Central memory CD8-positive, alpha-beta T cell (primary cell): ENCODE results near the gene COQ8B.
A peak's percentile ranks its signal among the peaks of the same experiment; 100 is the strongest.

Experiments
- ATAC-seq: fragments of 150-1000 bp; cut with Tn5 transposase; replicated peaks from 2 replicates; pipeline ENCODE4 v1.10.0; 2022; ENCODE audit warnings: mild to moderate bottlenecking, moderate FRiP score, moderate number of reproducible peaks; ENCODE audit not compliant: poor library complexity, severe bottlenecking; ENCODE audit errors: extremely low read depth
- DNase-seq, 2 donors: peaks; one replicate each; pipeline ENCODE4 v3.0.0; 2021; ENCODE audit warnings: low spot score in 2 of 2
- H3K27ac Mint-ChIP-seq: one replicate; pipeline ENCODE4 v1.8.0; 2022; ENCODE audit warnings: low read depth, mild to moderate bottlenecking, moderate library complexity, mixed read lengths
- H3K27me3 Mint-ChIP-seq: one replicate; pipeline ENCODE4 v1.8.0; 2022; ENCODE audit warnings: mixed read lengths
- H3K36me3 Mint-ChIP-seq: one replicate; pipeline ENCODE4 v1.8.0; 2022; ENCODE audit warnings: mild to moderate bottlenecking, moderate library complexity, mixed read lengths; ENCODE audit not compliant: insufficient read depth
- H3K4me1 Mint-ChIP-seq: one replicate; pipeline ENCODE4 v1.8.0; 2022; ENCODE audit warnings: mixed read lengths
- H3K4me3 Mint-ChIP-seq: one replicate; pipeline ENCODE4 v1.8.0; 2022; ENCODE audit warnings: mild to moderate bottlenecking, moderate library complexity, mixed read lengths
- H3K9me3 Mint-ChIP-seq: one replicate; pipeline ENCODE4 v1.8.0; 2022; ENCODE audit warnings: mixed read lengths

COQ8B gene

DNA sequence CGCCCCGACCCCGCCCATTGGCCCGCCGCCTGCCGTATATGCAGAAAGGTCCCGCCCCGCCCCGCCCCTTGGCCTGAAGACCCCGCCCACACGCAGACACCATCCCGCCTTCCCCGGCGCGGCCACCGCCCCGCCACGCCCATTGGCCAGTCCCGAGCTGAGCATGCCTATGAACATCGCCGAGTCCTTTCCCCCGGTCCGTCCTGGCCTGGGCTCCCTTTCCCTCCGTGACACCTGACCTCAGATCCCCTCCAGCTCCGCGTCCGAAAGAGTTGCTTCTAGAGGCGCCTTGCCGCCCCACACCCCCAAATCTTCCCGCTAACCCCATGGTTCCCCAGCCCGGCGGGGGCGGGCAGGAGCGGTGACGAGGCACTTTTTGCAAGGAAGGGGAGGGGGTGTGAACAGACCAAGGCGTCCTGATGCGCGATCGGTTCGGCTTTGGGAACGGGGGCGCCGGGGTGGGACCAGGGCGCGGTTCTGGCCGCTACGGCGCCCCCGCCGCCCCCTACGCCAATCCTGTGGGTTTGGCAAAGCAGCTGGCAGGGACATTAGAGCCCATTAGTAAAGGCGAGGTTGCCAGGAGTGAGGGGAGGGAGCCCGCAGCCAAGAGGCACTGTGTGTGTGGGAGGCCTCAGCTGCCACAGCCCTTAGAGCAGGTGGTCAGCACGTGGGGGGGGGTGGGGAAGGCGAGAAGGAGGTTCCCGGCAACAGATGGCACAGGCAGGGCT is 25.8 kb downstream of the COQ8B start:
- peaks cover 4% of the 10 kb centered on the region for H3K36me3 Mint-ChIP-seq
- peak overlapping the region; percentile 63 for H3K27ac Mint-ChIP-seq
- peak; percentile 59 for DNase-seq
- peaks cover 5% of the 10 kb centered on the region for H3K4me1 Mint-ChIP-seq
- no peaks in the 10 kb centered on the region for H3K9me3 Mint-ChIP-seq
- ATAC-seq, result peak; percentile 67
- peak overlapping the region; percentile 81 for H3K4me3 Mint-ChIP-seq
- no peaks in the 10 kb centered on the region for H3K27me3 Mint-ChIP-seq

DNA sequence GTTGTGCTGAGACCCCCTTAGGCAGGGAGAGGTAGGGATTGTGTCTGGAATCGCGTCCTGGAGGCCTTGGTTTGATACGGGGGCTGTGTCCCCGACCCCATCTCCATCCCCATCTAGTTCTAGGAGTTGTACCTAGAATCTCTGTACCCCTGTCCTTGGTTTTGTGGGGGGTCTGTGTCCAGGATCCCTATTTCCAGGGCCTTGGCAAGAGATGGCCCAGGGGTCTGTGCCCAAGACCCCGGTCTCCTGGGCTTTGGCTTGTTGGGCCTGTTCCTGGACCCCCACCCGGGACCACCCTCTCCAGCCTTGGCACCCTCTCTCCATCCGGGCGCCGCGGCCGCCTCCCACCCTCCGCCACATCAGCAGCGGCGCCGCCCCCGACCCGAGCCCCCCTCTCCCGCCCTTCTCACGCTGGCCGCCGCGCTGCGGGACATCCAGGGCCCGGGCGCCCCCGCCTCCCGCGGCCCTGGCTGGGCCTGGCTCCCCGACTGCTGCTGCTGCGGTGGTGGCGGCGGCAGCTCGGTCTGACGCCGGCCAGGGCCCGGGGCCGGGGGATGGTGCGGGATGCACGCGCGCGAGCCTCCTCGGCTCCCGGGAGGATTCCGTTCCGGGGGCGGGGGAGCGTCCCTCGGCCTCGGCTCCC is 26.5 kb downstream of the COQ8B start, which contains the start of gene NUMBL:
NUMBL (minus strand) TSS at position 602 of the 643 bp plus-strand sequence; CDS start at position 434, 168 bp downstream.
- Mint-ChIP-seq H3K27me3 (no peaks in the 10 kb centered on the region), H3K4me3 (peak within 1 kb of the TSS; percentile 81), H3K4me1 (peaks cover 5% of the 10 kb centered on the region), H3K27ac (peak within 1 kb of the TSS; percentile 63), H3K9me3 (no peaks in the 10 kb centered on the region), H3K36me3 (peaks cover 4% of the 10 kb centered on the region)
- DNase-seq (no peak), ATAC-seq (peak; percentile 45)

DNA sequence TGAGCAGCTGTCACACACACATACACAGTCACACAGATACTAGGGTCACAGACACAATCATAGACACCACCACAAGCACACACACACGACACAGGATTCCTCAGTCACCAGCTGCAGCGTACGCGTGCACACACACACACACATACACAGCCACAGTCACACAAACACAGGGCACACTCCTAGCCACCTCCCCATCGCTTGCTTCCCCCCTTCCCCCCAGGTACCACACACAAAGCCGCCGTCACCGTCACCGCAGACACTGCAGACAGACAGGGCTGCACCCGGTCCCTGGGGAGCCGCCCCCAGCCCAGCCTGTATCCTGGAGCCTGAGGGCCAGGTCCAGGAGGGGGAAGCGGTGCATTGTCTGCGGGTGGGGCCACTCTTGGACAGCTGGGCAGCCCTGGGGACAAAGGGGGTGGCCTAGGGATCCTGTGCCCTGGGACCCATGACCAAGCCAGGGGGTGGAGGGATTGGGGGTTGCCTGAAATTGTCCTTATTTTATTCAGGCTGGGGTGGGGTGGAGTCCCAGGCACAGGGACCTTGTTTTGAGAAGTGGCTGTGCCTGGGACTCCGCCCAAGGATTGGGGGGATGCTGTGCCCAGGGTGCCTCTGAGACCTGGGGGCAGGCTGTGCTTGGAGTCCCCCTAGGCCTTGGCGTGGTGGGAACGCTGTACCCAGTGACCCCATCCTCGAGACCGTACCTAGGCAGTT is 27.2 kb downstream of the COQ8B start:
- no peak overlapping the region for H3K27ac Mint-ChIP-seq
- peaks cover 3% of the 10 kb centered on the region for H3K36me3 Mint-ChIP-seq
- peaks cover 5% of the 10 kb centered on the region for H3K4me1 Mint-ChIP-seq
- ATAC-seq (no peak), DNase-seq (no peak)
- H3K4me3 Mint-ChIP-seq, result peak overlapping the region; percentile 31
- H3K9me3 Mint-ChIP-seq, result no peaks in the 10 kb centered on the region
- no peaks in the 10 kb centered on the region for H3K27me3 Mint-ChIP-seq

DNA sequence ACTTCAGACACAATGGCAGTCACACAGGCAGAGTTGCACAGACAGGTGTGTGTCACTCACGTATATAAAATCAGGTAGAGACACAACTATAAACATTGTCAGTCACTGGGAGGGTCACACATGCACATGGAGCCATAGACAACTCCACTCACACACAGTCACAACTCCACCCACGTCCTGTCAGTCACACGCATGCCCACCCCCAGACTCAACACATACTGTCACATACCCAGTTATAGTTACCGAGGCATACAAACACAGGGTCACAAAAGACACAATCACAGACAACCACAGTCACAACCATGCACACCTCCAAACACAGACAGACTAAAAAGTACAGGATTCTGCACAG is 27.7 kb downstream of the COQ8B start:
- Mint-ChIP-seq H3K4me1 (peaks cover 5% of the 10 kb centered on the region), H3K27ac (no peak overlapping the region), H3K27me3 (no peaks in the 10 kb centered on the region), H3K9me3 (no peaks in the 10 kb centered on the region), H3K36me3 (no peaks in the 10 kb centered on the region), H3K4me3 (no peak overlapping the region)
- DNase-seq (no peak), ATAC-seq (no peak)

DNA sequence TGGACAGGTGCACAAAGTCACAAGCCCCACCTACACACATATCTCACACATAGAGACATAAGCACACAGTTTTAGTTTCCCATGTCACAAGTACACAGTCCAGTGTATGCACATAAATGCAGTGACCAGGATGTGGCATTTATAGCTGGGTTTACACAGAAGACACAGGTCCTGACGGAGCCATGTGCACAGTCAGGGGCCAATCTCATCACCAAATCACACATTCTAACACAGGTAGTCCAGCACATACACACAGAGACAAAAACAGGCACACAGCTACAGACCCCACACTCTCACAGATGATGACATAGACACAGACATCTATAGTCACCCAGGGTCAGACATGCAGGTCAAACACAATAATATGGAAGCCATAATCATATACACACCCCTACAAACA is 28.4 kb downstream of the COQ8B start:
- ATAC-seq, result no peak
- H3K36me3 Mint-ChIP-seq, result no peaks in the 10 kb centered on the region
- H3K4me3 Mint-ChIP-seq, result no peak overlapping the region
- no peaks in the 10 kb centered on the region for H3K27me3 Mint-ChIP-seq
- no peak overlapping the region for H3K27ac Mint-ChIP-seq
- no peak for DNase-seq
- H3K9me3 Mint-ChIP-seq, result no peaks in the 10 kb centered on the region
- peaks cover 5% of the 10 kb centered on the region for H3K4me1 Mint-ChIP-seq

DNA sequence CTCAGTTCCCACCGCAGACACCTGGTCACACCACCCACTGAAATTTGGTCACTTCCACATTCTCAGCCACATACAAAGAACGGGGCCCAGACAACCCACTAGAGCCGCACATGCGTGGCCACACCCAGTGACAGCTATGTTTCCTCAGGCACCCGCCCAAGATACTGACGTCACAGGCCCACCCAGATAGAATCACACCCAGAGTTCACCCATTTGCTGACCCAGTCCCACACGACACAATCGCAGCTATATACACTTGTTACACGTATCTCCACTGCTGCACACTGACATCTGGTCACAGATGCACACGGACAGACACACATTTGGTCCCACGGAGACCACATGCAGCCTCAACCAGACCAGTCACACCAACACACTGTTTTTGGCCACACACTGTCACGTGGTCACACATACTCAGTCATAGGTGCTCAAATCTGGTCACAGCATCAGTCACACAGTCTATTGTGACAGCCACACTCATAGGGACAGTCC is 29.1 kb downstream of the COQ8B start:
- Mint-ChIP-seq H3K9me3 (no peaks in the 10 kb centered on the region), H3K27me3 (no peaks in the 10 kb centered on the region), H3K36me3 (no peaks in the 10 kb centered on the region), H3K27ac (no peak overlapping the region), H3K4me3 (no peak overlapping the region), H3K4me1 (peaks cover 5% of the 10 kb centered on the region)
- peak in 1 of 2 donors; percentile 35 for DNase-seq
- ATAC-seq, result no peak

DNA sequence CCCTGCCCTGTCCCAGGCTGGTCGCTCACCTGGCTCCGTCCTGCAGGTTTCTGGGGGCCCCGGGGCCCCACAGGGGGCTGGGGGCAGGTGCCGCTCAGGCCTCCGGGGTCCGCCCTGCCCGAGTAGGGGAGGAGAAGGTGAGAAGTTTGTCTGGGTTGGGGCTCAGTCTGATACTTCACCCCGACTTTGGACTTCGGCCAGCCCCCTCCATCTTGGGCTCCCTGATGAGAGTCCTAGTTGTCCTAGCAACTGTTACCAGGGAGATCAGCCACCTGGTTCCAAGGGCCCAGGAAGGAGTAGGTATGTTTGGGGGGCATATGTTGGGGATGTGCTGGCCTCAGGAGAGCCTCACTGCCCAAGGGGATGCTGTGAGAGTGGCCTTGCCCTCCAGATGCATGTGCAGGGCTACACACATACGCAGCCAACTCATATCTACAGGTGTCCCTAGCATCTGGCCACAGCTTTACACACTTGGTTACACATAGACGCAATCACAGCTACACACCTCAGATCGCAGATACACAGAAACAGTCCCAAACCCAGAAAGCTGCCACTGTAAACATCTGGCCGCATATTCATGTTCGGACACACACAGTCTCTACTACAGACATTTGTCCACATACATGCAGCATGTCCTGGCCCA is 29.7 kb downstream of the COQ8B start:
- Mint-ChIP-seq H3K4me1 (peaks cover 5% of the 10 kb centered on the region), H3K36me3 (no peaks in the 10 kb centered on the region), H3K4me3 (no peak overlapping the region), H3K9me3 (no peaks in the 10 kb centered on the region), H3K27ac (no peak overlapping the region), H3K27me3 (no peaks in the 10 kb centered on the region)
- ATAC-seq (no peak), DNase-seq (no peak)

DNA sequence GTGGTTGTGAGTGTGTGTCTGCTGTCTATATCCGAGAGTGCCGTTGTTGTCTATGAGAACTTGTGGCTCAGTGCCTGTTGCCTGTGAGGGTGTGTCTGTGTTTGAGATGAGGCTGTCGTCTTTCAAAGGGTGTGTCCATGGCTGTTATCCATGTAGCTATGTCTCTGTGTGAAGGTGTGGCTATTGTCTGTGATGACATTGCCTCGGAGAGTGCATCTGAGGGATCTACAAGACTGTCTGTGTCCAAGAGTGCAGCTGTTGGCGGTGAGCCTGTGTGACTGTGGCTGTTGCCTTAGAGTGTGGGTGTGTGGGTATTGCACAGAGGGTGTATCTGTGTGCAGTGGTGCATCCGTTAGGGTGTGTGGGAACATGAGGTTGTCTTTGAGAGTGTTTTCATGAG is 31.1 kb downstream of the COQ8B start:
- no peak overlapping the region for H3K4me3 Mint-ChIP-seq

DNA sequence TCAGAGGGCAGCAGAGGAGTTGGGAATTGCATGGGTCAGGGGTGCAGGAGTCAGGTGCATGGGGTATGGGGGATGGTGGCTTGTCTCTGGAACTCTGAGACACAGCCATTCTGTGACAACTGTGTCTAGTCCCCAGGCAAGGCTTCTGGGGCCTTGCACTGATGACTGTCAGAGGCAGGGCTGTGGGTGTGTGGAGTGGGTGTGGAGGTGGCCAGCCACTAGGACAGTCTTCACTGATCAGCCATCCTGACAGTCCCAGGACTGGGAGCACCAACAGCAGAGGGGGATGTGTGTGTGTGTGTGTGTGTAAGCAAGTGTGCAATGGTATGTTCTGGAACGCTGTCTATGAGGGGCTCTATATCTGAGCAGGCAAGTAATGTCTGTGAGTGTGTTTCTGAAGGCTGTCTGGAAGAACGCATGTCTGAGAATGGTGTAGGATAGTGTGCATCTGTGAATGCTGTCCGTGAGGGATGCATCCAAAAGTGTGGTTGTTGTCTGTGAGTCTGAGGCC is 31.6 kb downstream of the COQ8B start:
- Mint-ChIP-seq H3K27ac (no peak overlapping the region), H3K4me1 (no peaks in the 10 kb centered on the region), H3K27me3 (no peaks in the 10 kb centered on the region), H3K4me3 (no peak overlapping the region), H3K9me3 (no peaks in the 10 kb centered on the region), H3K36me3 (no peaks in the 10 kb centered on the region)
- DNase-seq (no peak), ATAC-seq (no peak)

More for the DNA sequence above, 31.1 kb downstream of the COQ8B start:
- DNase-seq (no peak), ATAC-seq (no peak)
- no peaks in the 10 kb centered on the region for H3K4me1 Mint-ChIP-seq
- H3K36me3 Mint-ChIP-seq, result no peaks in the 10 kb centered on the region
- H3K27me3 Mint-ChIP-seq, result no peaks in the 10 kb centered on the region
- H3K27ac Mint-ChIP-seq, result no peak overlapping the region
- no peaks in the 10 kb centered on the region for H3K9me3 Mint-ChIP-seq

DNA sequence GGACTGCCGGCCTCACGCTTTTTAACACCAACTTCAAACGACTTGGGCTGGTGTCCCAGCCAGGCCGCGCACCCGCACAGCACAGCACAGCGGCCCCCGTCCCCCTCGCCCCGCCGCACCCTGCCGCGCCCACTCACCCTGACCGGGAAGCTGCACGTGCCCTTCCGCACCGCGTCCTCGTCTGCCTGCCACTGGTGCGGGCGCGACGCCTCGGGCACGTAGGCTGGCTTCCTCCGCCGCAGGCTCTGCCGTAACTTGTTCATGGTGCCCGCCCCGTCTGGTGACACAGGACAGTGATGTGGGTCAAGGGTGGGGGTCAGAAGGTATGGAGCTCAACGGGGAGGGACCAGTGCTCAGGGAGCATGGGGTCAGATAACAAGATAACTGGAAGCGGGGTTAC is 32.4 kb downstream of the COQ8B start:
- no peak for DNase-seq

DNA sequence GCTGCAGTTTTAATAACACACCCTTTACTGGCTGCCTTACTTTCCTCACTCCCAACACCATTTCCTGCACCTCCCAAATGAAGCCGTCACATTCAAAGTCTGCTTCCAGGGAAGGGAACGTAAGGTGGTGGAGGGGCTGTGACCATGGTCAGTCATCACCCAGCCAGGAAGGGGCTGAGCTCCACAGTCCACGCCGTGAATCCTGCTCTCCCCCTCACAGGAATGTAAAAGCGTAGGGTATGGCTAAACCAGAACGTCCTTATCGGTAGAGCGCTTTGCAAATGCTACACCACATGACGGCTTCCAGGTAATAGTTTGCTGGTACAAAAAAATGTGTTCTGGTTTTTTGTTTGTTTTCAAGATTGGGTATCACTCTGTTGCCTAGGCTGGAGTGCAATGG is 33.2 kb downstream of the COQ8B start:
- Mint-ChIP-seq H3K4me3 (no peak overlapping the region), H3K9me3 (no peaks in the 10 kb centered on the region), H3K4me1 (no peaks in the 10 kb centered on the region), H3K27me3 (no peaks in the 10 kb centered on the region), H3K27ac (no peak overlapping the region), H3K36me3 (no peaks in the 10 kb centered on the region)
- DNase-seq (no peak), ATAC-seq (no peak)

More for the DNA sequence above, 32.4 kb downstream of the COQ8B start:
- Mint-ChIP-seq H3K36me3 (no peaks in the 10 kb centered on the region), H3K9me3 (no peaks in the 10 kb centered on the region), H3K4me3 (no peak overlapping the region), H3K27ac (no peak overlapping the region), H3K27me3 (no peaks in the 10 kb centered on the region), H3K4me1 (no peaks in the 10 kb centered on the region)
- ATAC-seq, result no peak

DNA sequence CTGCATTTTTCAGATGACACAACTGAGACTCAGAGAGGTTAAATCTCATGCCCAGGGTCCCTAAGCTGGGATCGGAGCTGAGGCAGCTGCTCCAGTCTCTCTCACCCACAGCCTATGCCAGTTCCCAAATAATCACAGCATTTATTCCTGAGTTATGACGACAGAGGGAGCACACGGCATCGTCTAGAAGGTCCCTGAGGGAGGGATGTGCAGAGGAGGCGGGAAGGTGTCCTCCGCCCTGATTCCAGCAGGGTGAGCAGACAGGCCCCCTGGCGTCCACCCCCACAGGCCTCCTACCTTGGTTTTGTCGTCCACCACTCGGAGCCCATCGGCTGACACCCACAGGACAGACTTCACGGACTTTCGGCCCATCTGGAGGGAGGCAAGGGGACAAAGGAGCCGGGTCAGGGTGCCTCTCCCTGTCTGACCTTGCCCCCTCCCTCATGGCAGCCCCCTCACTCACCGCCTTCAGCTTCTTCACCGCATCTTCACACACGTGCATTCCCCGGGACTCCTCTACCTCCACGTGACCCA is 34.2 kb downstream of the COQ8B start:
- no peaks in the 10 kb centered on the region for H3K27me3 Mint-ChIP-seq
- no peaks in the 10 kb centered on the region for H3K4me1 Mint-ChIP-seq
- no peak overlapping the region for H3K27ac Mint-ChIP-seq
- no peak for DNase-seq
- H3K9me3 Mint-ChIP-seq, result no peaks in the 10 kb centered on the region
- ATAC-seq, result no peak
- peaks cover 1% of the 10 kb centered on the region for H3K36me3 Mint-ChIP-seq
- no peak overlapping the region for H3K4me3 Mint-ChIP-seq
